Measurements from ENCODE around the gene LSAMP.

GRCh38 chr3:115968871-115969270 lies 476.4 kb downstream of the LSAMP start:
- TF ChIP-seq CTCF (IDR thresholded peaks at IDR 0.05) (no peak), POLR2A (IDR thresholded peaks at IDR 0.05) (no peak), EP300 (IDR thresholded peaks at IDR 0.05) (no peak), POLR2AphosphoS5 (IDR thresholded peaks at IDR 0.05) (no peak)
